ENCODE results near the gene ABHD17A. TPM values are rescaled to one million over a fixed set of nuclear protein-coding genes. Genes with fewer than 3 reads are reported as not detected.

ABHD17A gene
- total and polyA plus RNA-seq, 10 donors: 73.4 to 107 (median 83.6) TPM

- Histone ChIP-seq H3K36me3 (peaks cover 0 to 68% (median 25%) of the 10 kb centered on the region in 6 donors), H3K4me3 (no peak overlapping the region), H3K4me1 (peaks cover 15 to 76% (median 52%) of the 10 kb centered on the region in 6 donors), H3K27me3 (replicated peaks in 1 of 7) (no peaks in the 10 kb centered on the region), H3K9me3 (no peaks in the 10 kb centered on the region), H3K27ac (peak overlapping the region in 3 of 8 donors; percentile 10 to 38 (median 35))
- no peak for TF ChIP-seq POLR2A (IDR thresholded peaks at IDR 0.05)
- peak in 1 of 3 donors; percentile 11 for TF ChIP-seq POLR2AphosphoS5 (IDR thresholded peaks at IDR 0.05)
- WGBS, 5 donors: 35 to 50% (median 41%) methylated on average over 4 to 10 of the region's 10 CpGs
- intact Hi-C loops (cut with DNase I; ENCODE audit: low total_unique reads): no loop called here
- no peak for DNase-seq
Observed at GRCh38 chr19:1909761-1910080, 24.4 kb upstream of the ABHD17A start.

GRCh38 chr19:1908364-1908678 lies 23.0 kb upstream of the ABHD17A start:
- intact Hi-C loops (cut with DNase I; ENCODE audit: low total_unique reads): no loop called here
- Histone ChIP-seq H3K27ac (peak overlapping the region in 5 of 8 donors; percentile 9 to 65 (median 32)), H3K9me3 (no peaks in the 10 kb centered on the region), H3K4me1 (peaks cover 22 to 84% (median 66%) of the 10 kb centered on the region in 6 donors), H3K4me3 (peak overlapping the region in 1 of 8 donors; percentile 30), H3K27me3 (replicated peaks in 1 of 7) (no peaks in the 10 kb centered on the region), H3K36me3 (peaks cover 0 to 54% (median 16%) of the 10 kb centered on the region in 6 donors)
- TF ChIP-seq POLR2A (IDR thresholded peaks at IDR 0.05) (no peak), CTCF (IDR thresholded peaks at IDR 0.05 in 8 of 11, conservative IDR thresholded peaks at IDR 0.05 in 3 of 11) (no peak), POLR2AphosphoS5 (IDR thresholded peaks at IDR 0.05) (no peak)
- WGBS, 5 donors: 85 to 93% (median 90%) methylated on average over 5 to 13 of the region's 13 CpGs
- DNase-seq: no peak

GRCh38 chr19:1907563-1908363 lies 22.5 kb upstream of the ABHD17A start:
- H3K4me3 ChIP-seq: peak overlapping the region in 1 of 8 donors; percentile 30

DNA sequence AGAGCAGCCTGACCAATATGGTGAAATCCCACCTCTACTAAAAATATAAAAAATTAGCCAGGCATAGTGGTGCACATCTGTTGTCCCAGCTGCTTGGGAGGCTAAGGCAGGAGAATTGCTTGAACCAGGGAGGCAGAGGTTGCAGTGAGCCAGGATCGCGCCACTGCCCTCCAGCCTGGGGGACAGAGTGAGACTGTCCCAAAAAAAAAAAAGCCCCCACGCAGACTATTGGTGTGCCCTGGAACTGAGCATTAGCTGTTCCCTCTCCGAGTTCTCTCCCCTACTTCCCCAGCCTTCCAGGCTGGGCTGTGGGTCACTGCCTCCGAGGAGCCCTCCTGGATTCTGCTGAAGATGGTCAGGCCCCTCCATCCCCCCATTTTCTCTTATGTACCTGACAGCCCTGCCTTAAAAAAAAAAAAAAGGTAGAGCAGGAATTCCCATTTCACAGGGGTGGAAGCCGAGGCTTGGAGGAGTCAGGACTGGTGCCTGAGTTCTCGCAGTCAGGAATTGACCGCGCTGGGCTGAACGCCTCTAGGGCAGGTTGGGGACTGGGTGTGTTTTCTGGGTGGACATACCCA lies 21.8 kb upstream of the ABHD17A start:
- no peak for TF ChIP-seq POLR2A (IDR thresholded peaks at IDR 0.05)
- no peak for TF ChIP-seq POLR2AphosphoS5 (IDR thresholded peaks at IDR 0.05)
- TF ChIP-seq CTCF (IDR thresholded peaks at IDR 0.05 in 8 of 11, conservative IDR thresholded peaks at IDR 0.05 in 3 of 11): no peak

More at GRCh38 chr19:1907563-1908363, 22.5 kb upstream of the ABHD17A start:
- TF ChIP-seq POLR2A (IDR thresholded peaks at IDR 0.05) (no peak), CTCF (IDR thresholded peaks at IDR 0.05 in 8 of 11, conservative IDR thresholded peaks at IDR 0.05 in 3 of 11) (no peak), POLR2AphosphoS5 (IDR thresholded peaks at IDR 0.05) (peak in 1 of 3 donors; percentile 40)
- Histone ChIP-seq H3K36me3 (peaks cover 0 to 49% (median 10%) of the 10 kb centered on the region in 6 donors), H3K27me3 (replicated peaks in 1 of 7) (no peaks in the 10 kb centered on the region), H3K27ac (peak overlapping the region in 5 of 8 donors; percentile 9 to 65 (median 32)), H3K9me3 (no peaks in the 10 kb centered on the region), H3K4me1 (peaks cover 26 to 84% (median 71%) of the 10 kb centered on the region in 6 donors)
- intact Hi-C loops (cut with DNase I; ENCODE audit: low total_unique reads): no loop called here
- WGBS, 5 donors: 78 to 88% (median 83%) methylated on average over 14 to 43 of the region's 43 CpGs
- DNase-seq: no peak

More for the DNA sequence above, 21.8 kb upstream of the ABHD17A start:
- DNase-seq: no peak
- intact Hi-C loops (cut with DNase I; ENCODE audit: low total_unique reads): no loop called here
- Histone ChIP-seq H3K4me3 (no peak overlapping the region), H3K27ac (peak overlapping the region in 4 of 8 donors; percentile 9 to 65 (median 28)), H3K9me3 (no peaks in the 10 kb centered on the region), H3K4me1 (peaks cover 27 to 91% (median 75%) of the 10 kb centered on the region in 6 donors), H3K36me3 (peaks cover 0 to 42% (median 3%) of the 10 kb centered on the region in 6 donors), H3K27me3 (replicated peaks in 1 of 7) (no peaks in the 10 kb centered on the region)
- WGBS, 5 donors: 84 to 97% (median 94%) methylated on average over 10 of the region's 10 CpGs

Data from spleen (tissue), 11 donors.